PFSK-1 (cell line): ENCODE results near the gene GLP1R.

ENCODE experiments used
- POLR2AphosphoS5 ChIP-seq: IDR thresholded peaks from 2 replicates; pipeline ENCODE4 v1.6.1; 2012; ENCODE audit warnings: low read depth, mild to moderate bottlenecking, control low read depth, low read length, moderate library complexity
- TF ChIP-seq, protein P1 (sequence below), 2 experiments: IDR thresholded peaks; 2 replicates each; pipeline versions ENCODE4 v1.6.1 to v1.8.0; 2011 to 2012; ENCODE audit warnings: low read depth in 2 of 2, low read length in 2 of 2, control low read depth in 1 of 2, inconsistent platforms in 1 of 2, mild to moderate bottlenecking in 1 of 2, moderate library complexity in 1 of 2; ENCODE audit not compliant: insufficient read depth in 1 of 2

DNA sequence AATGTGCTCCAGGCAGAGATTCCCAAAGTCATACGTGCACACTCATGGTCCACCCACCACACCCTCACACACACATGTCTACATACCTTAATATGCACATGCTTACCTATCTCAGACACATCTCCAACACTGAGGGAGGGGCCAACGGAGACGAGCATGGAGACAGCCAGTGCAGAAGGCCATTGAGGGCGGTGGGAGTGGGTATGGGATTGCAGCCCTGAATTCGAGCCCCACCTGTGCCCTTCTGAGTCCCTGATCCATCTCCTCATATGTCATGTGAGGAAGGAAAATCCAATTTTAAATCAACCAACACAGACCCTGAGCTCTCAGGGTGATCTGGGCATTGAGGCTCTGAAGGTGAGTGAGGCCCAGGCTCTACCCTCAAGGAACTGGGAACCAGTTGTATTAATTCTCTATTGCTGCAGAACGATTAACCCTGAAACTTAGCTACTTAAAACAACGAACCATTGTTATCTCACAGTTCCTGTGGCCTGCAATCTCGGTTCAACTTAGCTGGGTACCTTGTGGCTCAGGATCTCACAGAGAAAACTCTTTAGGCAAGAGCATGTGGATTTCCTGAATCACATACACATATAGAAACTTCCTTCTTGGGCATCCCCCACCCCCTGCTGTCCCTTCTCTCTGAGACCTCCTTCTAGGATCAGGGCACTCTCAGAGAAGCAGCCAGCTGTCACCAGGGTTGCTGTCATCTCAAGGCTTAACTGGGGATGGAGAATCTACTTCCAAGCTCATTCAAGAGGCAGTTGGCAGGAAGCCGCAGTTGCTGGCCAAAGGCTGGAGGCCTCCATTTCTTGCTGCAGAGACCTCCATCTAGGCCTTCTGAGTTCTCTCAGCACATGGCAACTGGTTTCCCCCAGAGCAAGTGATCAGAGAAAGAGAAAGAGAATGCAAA, 28.3 kb downstream of the GLP1R start:
- no peak for TF ChIP-seq POLR2AphosphoS5
- TF ChIP-seq, protein P1, sequence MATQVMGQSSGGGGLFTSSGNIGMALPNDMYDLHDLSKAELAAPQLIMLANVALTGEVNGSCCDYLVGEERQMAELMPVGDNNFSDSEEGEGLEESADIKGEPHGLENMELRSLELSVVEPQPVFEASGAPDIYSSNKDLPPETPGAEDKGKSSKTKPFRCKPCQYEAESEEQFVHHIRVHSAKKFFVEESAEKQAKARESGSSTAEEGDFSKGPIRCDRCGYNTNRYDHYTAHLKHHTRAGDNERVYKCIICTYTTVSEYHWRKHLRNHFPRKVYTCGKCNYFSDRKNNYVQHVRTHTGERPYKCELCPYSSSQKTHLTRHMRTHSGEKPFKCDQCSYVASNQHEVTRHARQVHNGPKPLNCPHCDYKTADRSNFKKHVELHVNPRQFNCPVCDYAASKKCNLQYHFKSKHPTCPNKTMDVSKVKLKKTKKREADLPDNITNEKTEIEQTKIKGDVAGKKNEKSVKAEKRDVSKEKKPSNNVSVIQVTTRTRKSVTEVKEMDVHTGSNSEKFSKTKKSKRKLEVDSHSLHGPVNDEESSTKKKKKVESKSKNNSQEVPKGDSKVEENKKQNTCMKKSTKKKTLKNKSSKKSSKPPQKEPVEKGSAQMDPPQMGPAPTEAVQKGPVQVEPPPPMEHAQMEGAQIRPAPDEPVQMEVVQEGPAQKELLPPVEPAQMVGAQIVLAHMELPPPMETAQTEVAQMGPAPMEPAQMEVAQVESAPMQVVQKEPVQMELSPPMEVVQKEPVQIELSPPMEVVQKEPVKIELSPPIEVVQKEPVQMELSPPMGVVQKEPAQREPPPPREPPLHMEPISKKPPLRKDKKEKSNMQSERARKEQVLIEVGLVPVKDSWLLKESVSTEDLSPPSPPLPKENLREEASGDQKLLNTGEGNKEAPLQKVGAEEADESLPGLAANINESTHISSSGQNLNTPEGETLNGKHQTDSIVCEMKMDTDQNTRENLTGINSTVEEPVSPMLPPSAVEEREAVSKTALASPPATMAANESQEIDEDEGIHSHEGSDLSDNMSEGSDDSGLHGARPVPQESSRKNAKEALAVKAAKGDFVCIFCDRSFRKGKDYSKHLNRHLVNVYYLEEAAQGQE (IDR thresholded peaks at IDR 0.05; ENCODE audit: insufficient read depth in 1 of 2, low read depth in 2 of 2, low read length in 2 of 2): no peak
